T-helper 2 cell treated with Interferon-gamma antibody and Interleukin-4, amounts not matched to agents 5 μg/mL and 100 μg/mL, for 36 hours (primary cell): ENCODE measurements around the gene TNNT2.

ENCODE experiments used
- DNase-seq: peaks from one replicate; pipeline ENCODE4 v3.0.0; 2021; ENCODE audit warnings: low spot score
- H3K27ac Mint-ChIP-seq: one replicate; pipeline ENCODE4 v1.8.0; 2021; ENCODE audit warnings: mild to moderate bottlenecking, mixed read lengths
- H3K27me3 Mint-ChIP-seq: one replicate; pipeline ENCODE4 v1.8.0; 2021; ENCODE audit warnings: low read depth, mixed read lengths
- H3K36me3 Mint-ChIP-seq: one replicate; pipeline ENCODE4 v1.8.0; 2021; ENCODE audit warnings: low read depth, mixed read lengths
- H3K4me1 Mint-ChIP-seq: one replicate; pipeline ENCODE4 v1.8.0; 2021; ENCODE audit warnings: low read depth, mixed read lengths
- H3K4me3 Mint-ChIP-seq: one replicate; pipeline ENCODE4 v1.8.0; 2022; ENCODE audit warnings: mild to moderate bottlenecking, moderate library complexity, mixed read lengths
- H3K9me3 Mint-ChIP-seq: one replicate; pipeline ENCODE4 v1.8.0; 2021; ENCODE audit warnings: mixed read lengths

Gene TNNT2

GRCh38 chr1:201360901-201361651 lies 16.4 kb downstream of the TNNT2 start:
- Mint-ChIP-seq H3K4me1 (no peaks in the 10 kb centered on the region), H3K9me3 (no peaks in the 10 kb centered on the region), H3K27ac (no peak overlapping the region), H3K27me3 (no peaks in the 10 kb centered on the region), H3K4me3 (no peak overlapping the region), H3K36me3 (no peaks in the 10 kb centered on the region)
- no peak for DNase-seq

DNA sequence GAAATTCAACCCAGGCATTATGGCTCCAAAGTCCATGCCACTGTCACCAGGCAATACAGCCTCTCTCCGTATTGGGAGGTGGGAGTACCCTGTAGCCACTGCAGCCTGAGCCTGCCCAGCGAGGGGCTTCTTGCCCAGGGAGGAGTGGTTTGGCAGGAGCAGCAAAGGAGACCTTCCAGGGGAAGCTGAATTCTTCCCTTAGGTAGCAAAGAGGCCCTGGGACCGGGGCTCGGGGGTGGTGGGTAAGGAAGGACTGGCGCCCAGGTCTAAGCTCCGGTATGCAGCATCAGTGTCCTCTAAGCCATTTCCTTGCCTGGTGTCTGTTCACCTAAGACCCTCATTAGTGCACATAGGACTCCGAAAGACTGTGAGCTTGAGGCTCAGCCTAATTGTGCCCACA lies 17.0 kb downstream of the TNNT2 start:
- no peaks in the 10 kb centered on the region for H3K4me1 Mint-ChIP-seq
- H3K4me3 Mint-ChIP-seq, result no peak overlapping the region
- H3K9me3 Mint-ChIP-seq, result no peaks in the 10 kb centered on the region
- no peaks in the 10 kb centered on the region for H3K27me3 Mint-ChIP-seq
- no peaks in the 10 kb centered on the region for H3K36me3 Mint-ChIP-seq
- DNase-seq, result no peak
- no peak overlapping the region for H3K27ac Mint-ChIP-seq

DNA sequence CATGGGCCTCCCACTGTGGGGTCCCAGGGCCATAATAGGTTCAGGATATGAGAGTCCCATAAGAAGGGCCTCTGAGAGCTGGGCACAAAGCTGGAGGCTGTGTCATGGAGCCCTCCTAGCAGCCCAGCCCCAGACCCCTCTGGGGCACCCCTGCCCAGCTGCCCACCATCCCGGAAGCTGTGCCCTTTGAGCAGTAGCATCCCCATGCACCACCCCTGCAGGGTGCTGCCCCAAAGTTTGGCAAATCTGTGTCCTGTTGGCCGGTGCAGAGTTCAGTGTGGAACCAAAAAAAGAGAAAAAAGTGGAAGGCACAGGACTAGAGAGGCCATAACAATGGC lies 17.6 kb downstream of the TNNT2 start:
- H3K36me3 Mint-ChIP-seq, result no peaks in the 10 kb centered on the region
- H3K27ac Mint-ChIP-seq, result no peak overlapping the region
- H3K27me3 Mint-ChIP-seq, result no peaks in the 10 kb centered on the region
- H3K9me3 Mint-ChIP-seq, result no peaks in the 10 kb centered on the region
- no peak overlapping the region for H3K4me3 Mint-ChIP-seq
- H3K4me1 Mint-ChIP-seq, result no peaks in the 10 kb centered on the region
- no peak for DNase-seq

DNA sequence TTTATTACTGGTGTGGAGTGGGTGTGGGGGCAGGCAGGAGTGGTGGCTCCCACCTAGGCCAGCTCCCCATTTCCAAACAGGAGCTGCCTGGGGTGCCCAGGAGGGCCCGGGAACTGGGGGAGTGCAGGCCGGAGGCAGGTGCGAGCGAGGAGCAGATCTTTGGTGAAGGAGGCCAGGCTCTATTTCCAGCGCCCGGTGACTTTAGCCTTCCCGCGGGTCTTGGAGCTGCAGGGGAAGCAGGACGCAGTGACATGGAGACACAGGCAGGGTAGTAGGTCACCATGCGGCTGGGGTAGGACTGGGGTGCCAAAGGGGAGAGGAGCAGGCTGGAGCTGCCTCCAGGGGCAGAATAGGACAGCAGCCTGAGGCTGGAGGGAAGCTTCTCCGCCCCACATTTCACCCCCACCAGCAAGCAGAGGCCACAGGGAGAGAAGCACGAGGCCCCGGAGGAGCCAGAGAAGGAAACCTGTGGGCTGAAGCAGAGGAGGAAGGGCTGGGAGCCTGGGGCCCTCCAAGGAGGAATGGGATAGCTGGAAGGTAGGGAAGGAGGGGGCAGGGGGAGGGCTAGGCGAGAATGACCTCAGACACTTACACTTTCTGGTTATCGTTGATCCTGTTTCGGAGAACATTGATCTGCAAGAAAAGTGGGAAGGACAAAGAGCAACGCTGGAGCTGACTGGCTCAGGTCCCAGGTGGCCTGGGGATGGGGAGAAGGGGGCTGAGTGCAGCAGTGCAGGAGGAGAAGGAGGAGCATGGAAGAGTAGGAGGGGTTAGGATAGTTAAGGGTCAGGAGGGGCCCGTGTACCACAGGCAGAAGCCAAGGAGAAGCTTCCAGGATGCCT lies 18.2 kb downstream of the TNNT2 start:
- DNase-seq, result no peak
- Mint-ChIP-seq H3K27me3 (no peaks in the 10 kb centered on the region), H3K4me3 (no peak overlapping the region), H3K36me3 (no peaks in the 10 kb centered on the region), H3K27ac (no peak overlapping the region), H3K4me1 (no peaks in the 10 kb centered on the region), H3K9me3 (no peaks in the 10 kb centered on the region)

DNA sequence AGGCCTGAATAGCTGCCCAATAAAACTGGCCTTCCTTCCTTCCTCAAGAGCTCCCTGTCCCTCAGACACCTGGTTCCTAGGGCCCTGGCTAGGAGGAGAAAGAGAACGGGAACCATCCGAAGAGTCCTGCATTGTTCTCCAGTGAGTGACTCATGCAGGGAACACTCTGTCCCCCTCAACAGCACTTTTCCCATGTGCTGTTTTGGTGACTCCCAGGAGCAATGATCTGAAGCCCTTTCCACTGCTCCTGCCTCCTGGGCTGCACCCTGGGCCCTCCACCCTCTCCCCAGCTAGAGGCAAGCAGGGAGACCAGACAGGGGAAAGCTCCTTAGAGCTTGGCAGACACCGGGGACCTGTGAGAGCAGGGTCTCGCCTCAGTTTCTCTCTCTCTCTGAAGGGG lies 18.9 kb downstream of the TNNT2 start:
- Mint-ChIP-seq H3K4me3 (no peak overlapping the region), H3K9me3 (no peaks in the 10 kb centered on the region), H3K27me3 (no peaks in the 10 kb centered on the region), H3K36me3 (no peaks in the 10 kb centered on the region), H3K27ac (no peak overlapping the region), H3K4me1 (no peaks in the 10 kb centered on the region)
- DNase-seq, result no peak

GRCh38 chr1:201357636-201358348 lies 19.7 kb downstream of the TNNT2 start:
- Mint-ChIP-seq H3K36me3 (no peaks in the 10 kb centered on the region), H3K27ac (no peak overlapping the region), H3K4me1 (no peaks in the 10 kb centered on the region), H3K4me3 (no peak overlapping the region), H3K27me3 (no peaks in the 10 kb centered on the region), H3K9me3 (no peaks in the 10 kb centered on the region)
- no peak for DNase-seq

GRCh38 chr1:201357211-201357610 lies 20.3 kb downstream of the TNNT2 start:
- Mint-ChIP-seq H3K4me3 (no peak overlapping the region), H3K4me1 (no peaks in the 10 kb centered on the region), H3K9me3 (no peaks in the 10 kb centered on the region), H3K27ac (no peak overlapping the region), H3K27me3 (no peaks in the 10 kb centered on the region), H3K36me3 (no peaks in the 10 kb centered on the region)
- DNase-seq, result no peak

DNA sequence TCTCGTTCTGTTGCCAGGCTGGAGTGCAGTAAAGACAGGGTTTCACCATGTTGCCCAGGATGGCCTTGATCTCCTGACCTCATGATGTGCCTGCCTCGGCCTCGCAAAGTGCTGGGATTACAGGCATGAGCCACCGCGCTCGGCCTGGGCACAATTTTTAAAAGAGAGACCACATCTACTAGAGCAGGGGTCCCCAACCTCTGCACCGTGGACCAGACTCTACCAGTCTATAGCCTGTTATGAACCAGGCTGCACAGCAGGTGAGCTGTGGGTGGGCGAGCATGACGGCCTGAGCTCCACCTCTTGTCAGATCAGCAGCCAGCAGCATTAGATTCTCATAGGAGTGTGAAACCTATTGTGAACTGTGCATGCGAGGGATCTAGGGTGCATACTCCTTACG lies 20.8 kb downstream of the TNNT2 start:
- H3K4me3 Mint-ChIP-seq, result no peak overlapping the region
- no peak for DNase-seq
- H3K36me3 Mint-ChIP-seq, result no peaks in the 10 kb centered on the region
- H3K27ac Mint-ChIP-seq, result no peak overlapping the region
- no peaks in the 10 kb centered on the region for H3K27me3 Mint-ChIP-seq
- no peaks in the 10 kb centered on the region for H3K4me1 Mint-ChIP-seq
- H3K9me3 Mint-ChIP-seq, result no peaks in the 10 kb centered on the region

GRCh38 chr1:201356236-201356635 lies 21.2 kb downstream of the TNNT2 start:
- no peaks in the 10 kb centered on the region for H3K9me3 Mint-ChIP-seq
- no peaks in the 10 kb centered on the region for H3K4me1 Mint-ChIP-seq
- H3K36me3 Mint-ChIP-seq, result no peaks in the 10 kb centered on the region
- no peak overlapping the region for H3K27ac Mint-ChIP-seq
- DNase-seq, result no peak
- H3K4me3 Mint-ChIP-seq, result no peak overlapping the region
- H3K27me3 Mint-ChIP-seq, result no peaks in the 10 kb centered on the region

- no peak for DNase-seq
- Mint-ChIP-seq H3K36me3 (no peaks in the 10 kb centered on the region), H3K27me3 (no peaks in the 10 kb centered on the region), H3K9me3 (no peaks in the 10 kb centered on the region), H3K4me3 (no peak overlapping the region), H3K27ac (no peak overlapping the region), H3K4me1 (no peaks in the 10 kb centered on the region)
These were observed 22.0 kb downstream of the TNNT2 start for GRCh38 chr1:201355471-201355870.

- H3K36me3 Mint-ChIP-seq, result no peaks in the 10 kb centered on the region
- no peaks in the 10 kb centered on the region for H3K4me1 Mint-ChIP-seq
- H3K27me3 Mint-ChIP-seq, result no peaks in the 10 kb centered on the region
- no peak overlapping the region for H3K4me3 Mint-ChIP-seq
- H3K27ac Mint-ChIP-seq, result no peak overlapping the region
- DNase-seq, result no peak
- no peaks in the 10 kb centered on the region for H3K9me3 Mint-ChIP-seq
These were observed 22.6 kb downstream of the TNNT2 start for GRCh38 chr1:201354901-201355295.

- Mint-ChIP-seq H3K9me3 (no peaks in the 10 kb centered on the region), H3K4me3 (no peak overlapping the region), H3K36me3 (no peaks in the 10 kb centered on the region), H3K27ac (no peak overlapping the region), H3K4me1 (no peaks in the 10 kb centered on the region), H3K27me3 (peaks cover 2% of the 10 kb centered on the region)
- no peak for DNase-seq
These were observed 23.2 kb downstream of the TNNT2 start for GRCh38 chr1:201354151-201354900.

GRCh38 chr1:201353186-201353940 lies 24.1 kb downstream of the TNNT2 start:
- no peak overlapping the region for H3K4me3 Mint-ChIP-seq
- no peak overlapping the region for H3K27ac Mint-ChIP-seq

More at GRCh38 chr1:201353186-201353940, 24.1 kb downstream of the TNNT2 start:
- H3K4me1 Mint-ChIP-seq, result no peaks in the 10 kb centered on the region
- H3K9me3 Mint-ChIP-seq, result no peaks in the 10 kb centered on the region
- peaks cover 4% of the 10 kb centered on the region for H3K27me3 Mint-ChIP-seq
- no peak for DNase-seq
- no peaks in the 10 kb centered on the region for H3K36me3 Mint-ChIP-seq
